DND-41 (cell line): ENCODE results near the gene RAB7B.

Experiments
- EZH2 ChIP-seq: IDR thresholded peaks from 3 replicates; pipeline ENCODE4 v1.6.1; 2012; ENCODE audit warnings: borderline replicate concordance, low read depth, mild to moderate bottlenecking, moderate library complexity, low read length, inconsistent platforms; ENCODE audit not compliant: severe bottlenecking
- TF ChIP-seq, protein P1 (sequence below): IDR thresholded peaks from 2 replicates; pipeline ENCODE4 v1.5.1; 2012; ENCODE audit warnings: borderline replicate concordance, low read length, moderate library complexity, mild to moderate bottlenecking; ENCODE audit not compliant: poor library complexity, severe bottlenecking; ENCODE audit errors: extremely low read depth

DNA sequence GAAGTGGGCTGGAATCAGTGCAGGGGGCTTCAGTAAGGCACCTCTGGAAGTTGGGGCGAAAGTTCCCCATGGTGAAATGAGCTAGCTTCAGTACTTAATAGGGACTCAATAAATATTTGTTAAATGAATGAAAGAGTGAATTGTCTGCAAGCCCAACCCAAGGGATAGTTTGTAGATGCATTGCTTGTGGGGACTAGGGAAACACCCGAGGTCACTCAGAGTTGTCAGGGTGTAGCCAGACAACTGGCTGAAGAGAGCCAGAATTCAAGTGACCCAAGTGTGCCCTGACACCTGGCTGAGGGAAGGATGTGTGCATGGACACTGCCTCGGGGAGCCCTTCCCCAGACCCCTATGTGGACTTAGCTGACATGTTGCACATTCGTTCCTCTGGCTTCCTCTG lies 58.7 kb downstream of the RAB7B start:
- TF ChIP-seq, protein P1, sequence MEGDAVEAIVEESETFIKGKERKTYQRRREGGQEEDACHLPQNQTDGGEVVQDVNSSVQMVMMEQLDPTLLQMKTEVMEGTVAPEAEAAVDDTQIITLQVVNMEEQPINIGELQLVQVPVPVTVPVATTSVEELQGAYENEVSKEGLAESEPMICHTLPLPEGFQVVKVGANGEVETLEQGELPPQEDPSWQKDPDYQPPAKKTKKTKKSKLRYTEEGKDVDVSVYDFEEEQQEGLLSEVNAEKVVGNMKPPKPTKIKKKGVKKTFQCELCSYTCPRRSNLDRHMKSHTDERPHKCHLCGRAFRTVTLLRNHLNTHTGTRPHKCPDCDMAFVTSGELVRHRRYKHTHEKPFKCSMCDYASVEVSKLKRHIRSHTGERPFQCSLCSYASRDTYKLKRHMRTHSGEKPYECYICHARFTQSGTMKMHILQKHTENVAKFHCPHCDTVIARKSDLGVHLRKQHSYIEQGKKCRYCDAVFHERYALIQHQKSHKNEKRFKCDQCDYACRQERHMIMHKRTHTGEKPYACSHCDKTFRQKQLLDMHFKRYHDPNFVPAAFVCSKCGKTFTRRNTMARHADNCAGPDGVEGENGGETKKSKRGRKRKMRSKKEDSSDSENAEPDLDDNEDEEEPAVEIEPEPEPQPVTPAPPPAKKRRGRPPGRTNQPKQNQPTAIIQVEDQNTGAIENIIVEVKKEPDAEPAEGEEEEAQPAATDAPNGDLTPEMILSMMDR, result no peak
- TF ChIP-seq EZH2, result no peak
